Neural cell (in vitro differentiated cells): Measurements from ENCODE around the gene THBD. TPM values are rescaled to one million over a fixed set of nuclear protein-coding genes. Genes with fewer than 3 reads are reported as not detected.

Source experiments
- H2AFZ ChIP-seq: fragments of 200-600, 300-800 bp; sonication (generic), shearing (Covaris generic); 2 replicates; pipeline ENCODE4 v1.6.0; 2014; ENCODE audit warnings: low read depth, mild to moderate bottlenecking, antibody characterized with exemption, low read length, moderate library complexity
- H3F3A ChIP-seq: fragments of 200-600 bp; shearing (Covaris generic); 2 replicates; pipeline ENCODE4 v1.6.1; 2016; ENCODE audit warnings: mild to moderate bottlenecking, moderate library complexity, mixed read lengths, antibody characterized with exemption, low read length; ENCODE audit not compliant: insufficient read depth, poor library complexity, severe bottlenecking
- H3K27ac ChIP-seq: fragments of 200-600, 300-800 bp; sonication (generic), shearing (Covaris generic); 2 replicates; pipeline ENCODE4 v1.5.1; 2014; ENCODE audit warnings: mild to moderate bottlenecking, low read length, moderate library complexity
- H3K27me3 ChIP-seq: fragments of 300-800, 200-600 bp; sonication (generic), shearing (Covaris generic); 2 replicates; pipeline ENCODE4 v1.6.0; 2014; ENCODE audit warnings: mild to moderate bottlenecking, low read depth, low read length, moderate library complexity; ENCODE audit not compliant: insufficient read depth
- H3K36me3 ChIP-seq: fragments of 300-800, 200-600 bp; sonication (generic), shearing (Covaris generic); 2 replicates; pipeline ENCODE4 v1.5.1; 2014; ENCODE audit warnings: mild to moderate bottlenecking, antibody characterized with exemption, low read length, moderate library complexity; ENCODE audit not compliant: insufficient read depth
- H3K4me2 ChIP-seq: fragments of 300-800, 200-600 bp; sonication (generic), shearing (Covaris generic); 2 replicates; pipeline ENCODE4 v1.6.0; 2014; ENCODE audit warnings: mild to moderate bottlenecking, low read length
- H3K4me3 ChIP-seq: fragments of 300-800, 200-600 bp; sonication (generic), shearing (Covaris generic); 2 replicates; pipeline ENCODE4 v1.5.1; 2014; ENCODE audit warnings: mild to moderate bottlenecking, low read length, moderate library complexity
- H3K79me2 ChIP-seq: fragments of 200-600 bp; shearing (Covaris generic); replicated peaks from 2 replicates; pipeline ENCODE4 v1.6.0; 2014; ENCODE audit warnings: mild to moderate bottlenecking, low read length, moderate library complexity; ENCODE audit not compliant: insufficient read depth
- H3K9ac ChIP-seq: fragments of 300-800, 200-600 bp; sonication (generic), shearing (Covaris generic); 2 replicates; pipeline ENCODE4 v1.6.1; 2016; ENCODE audit warnings: mild to moderate bottlenecking, low read length, mixed read lengths
- H3K9me2 ChIP-seq: fragments of 200-600 bp; shearing (Covaris generic); 2 replicates; pipeline ENCODE4 v1.6.1; 2016; ENCODE audit warnings: mild to moderate bottlenecking, low read length, mixed read lengths; ENCODE audit not compliant: insufficient read depth
- H3K9me3 ChIP-seq: fragments of 200-600, 300-800 bp; sonication (generic), shearing (Covaris generic); 2 replicates; pipeline ENCODE4 v1.6.1; 2016; ENCODE audit warnings: mild to moderate bottlenecking, mixed run types, low read length, moderate library complexity, mixed read lengths
- H4K20me1 ChIP-seq: fragments of 200-600 bp; shearing (Covaris generic); 2 replicates; pipeline ENCODE4 v1.6.1; 2016; ENCODE audit warnings: mild to moderate bottlenecking, mixed run types; ENCODE audit not compliant: insufficient read depth
- CTCF ChIP-seq: fragments of 450-650 bp; IDR thresholded peaks from 2 replicates; pipeline ENCODE4 v1.5.1; 2014; ENCODE audit warnings: antibody characterized with exemption, mild to moderate bottlenecking, moderate library complexity; ENCODE audit not compliant: poor library complexity, severe bottlenecking
- EP300 ChIP-seq: fragments of 450-650 bp; conservative IDR thresholded peaks from 2 replicates; pipeline ENCODE4 v1.6.1; 2014; ENCODE audit warnings: antibody characterized with exemption, mild to moderate bottlenecking, moderate library complexity; ENCODE audit not compliant: poor library complexity, severe bottlenecking
- EZH2 ChIP-seq: fragments of 200-600, 300-800 bp; shearing (Covaris generic), sonication (generic); IDR thresholded peaks from 2 replicates; pipeline ENCODE4 v1.6.1; 2014; ENCODE audit warnings: antibody characterized with exemption, low read length, borderline replicate concordance, mild to moderate bottlenecking; ENCODE audit not compliant: insufficient read depth, poor library complexity, severe bottlenecking
- MXI1 ChIP-seq: fragments of 450-650 bp; conservative IDR thresholded peaks from 2 replicates; pipeline ENCODE4 v1.6.1; 2014; ENCODE audit warnings: antibody characterized with exemption, mild to moderate bottlenecking; ENCODE audit not compliant: poor library complexity, severe bottlenecking
- POLR2AphosphoS5 ChIP-seq: IDR thresholded peaks from 2 replicates; pipeline ENCODE4 v1.6.1; 2012
- RAD21 ChIP-seq: fragments of 450-650 bp; conservative IDR thresholded peaks from 2 replicates; pipeline ENCODE4 v1.6.1; 2014; ENCODE audit warnings: antibody characterized with exemption, mild to moderate bottlenecking, moderate library complexity
- REST ChIP-seq: IDR thresholded peaks from 2 replicates; pipeline ENCODE4 v1.6.1; 2012; ENCODE audit warnings: borderline replicate concordance
- SMC3 ChIP-seq: fragments of 450-650 bp; conservative IDR thresholded peaks from 2 replicates; pipeline ENCODE4 v1.6.1; 2014; ENCODE audit warnings: antibody characterized with exemption, mild to moderate bottlenecking, moderate library complexity; ENCODE audit not compliant: poor library complexity
- TAF1 ChIP-seq: IDR thresholded peaks from 2 replicates; pipeline ENCODE4 v1.6.1; 2012; ENCODE audit warnings: low read depth
- polyA plus RNA-seq: library from polyadenylated mRNA; depleted of rRNA; stranded (reverse); fragments of >200 nt; gene quantifications from 2 replicates; pipeline ENCODE4 v1.2.3, GENCODE V29; 2014

The THBD gene
- polyA plus RNA-seq, 1 donor from 2014 or later: not detected

GRCh38 chr20:23058240-23058639, 8.8 kb upstream of the THBD start:
- TF ChIP-seq EZH2: no peak
- TF ChIP-seq EP300: no peak
- no peak for TF ChIP-seq TAF1
- TF ChIP-seq POLR2AphosphoS5: no peak
- TF ChIP-seq REST: no peak
- no peak for TF ChIP-seq MXI1
- no peak for TF ChIP-seq SMC3
- no peak overlapping the region for H2AFZ ChIP-seq
- no peaks in the 10 kb centered on the region for H3K9me2 ChIP-seq
- H3K4me3 ChIP-seq: no peak overlapping the region
- peaks cover 12% of the 10 kb centered on the region for H3K27me3 ChIP-seq
- H3K27ac ChIP-seq: no peak overlapping the region
- no peaks in the 10 kb centered on the region for H3K79me2 ChIP-seq
- no peaks in the 10 kb centered on the region for H3K36me3 ChIP-seq
- no peaks in the 10 kb centered on the region for H4K20me1 ChIP-seq
- H3F3A ChIP-seq: no peaks in the 10 kb centered on the region
- no peak overlapping the region for H3K9ac ChIP-seq
- no peaks in the 10 kb centered on the region for H3K9me3 ChIP-seq
- no peak overlapping the region for H3K4me2 ChIP-seq

GRCh38 chr20:23052904-23053303, 3.4 kb upstream of the THBD start:
- no peaks in the 10 kb centered on the region for H4K20me1 ChIP-seq
- no peaks in the 10 kb centered on the region for H3K79me2 ChIP-seq
- H2AFZ ChIP-seq: no peak overlapping the region
- peaks cover 58% of the 10 kb centered on the region for H3K27me3 ChIP-seq
- H3K4me3 ChIP-seq: no peak overlapping the region
- TF ChIP-seq CTCF (no peak), SMC3 (no peak), MXI1 (no peak), RAD21 (no peak), POLR2AphosphoS5 (no peak), TAF1 (no peak), EP300 (no peak), REST (no peak), EZH2 (no peak)
- no peaks in the 10 kb centered on the region for H3K36me3 ChIP-seq
- H3K9me2 ChIP-seq: no peaks in the 10 kb centered on the region
- no peak overlapping the region for H3K4me2 ChIP-seq
- H3K27ac ChIP-seq: no peak overlapping the region
- H3K9ac ChIP-seq: no peak overlapping the region
- no peaks in the 10 kb centered on the region for H3K9me3 ChIP-seq
- H3F3A ChIP-seq: no peaks in the 10 kb centered on the region
